ENCODE results near the gene MEG3.

GRCh38 chr14:100844082-100844408 is 18.1 kb downstream of the MEG3 start:
- TF ChIP-seq POLR2AphosphoS5 (IDR thresholded peaks at IDR 0.05; ENCODE audit: low read depth, low read length) = no peak
- TF ChIP-seq POLR2A (IDR thresholded peaks at IDR 0.05; ENCODE audit: low read depth, low read length) = no peak
- TF ChIP-seq TAF1 (IDR thresholded peaks at IDR 0.05; ENCODE audit: low read depth, low read length) = no peak
